HG02798 (cell line): ENCODE measurements around the gene NELFA.

Experiments used
- ATAC-seq: cut with Tn5 transposase; IDR thresholded peaks from one replicate; pipeline ENCODE4 v1.9.1; 2021; ENCODE audit warnings: mild to moderate bottlenecking; ENCODE audit not compliant: unreplicated experiment, poor library complexity

Gene NELFA

GRCh38 chr4:2008921-2009650, at the start of gene NELFA:
NELFA (minus strand) TSS chr4:2008974; CDS start chr4:2008959, 15 bp downstream.
- peak; percentile 88 for ATAC-seq

GRCh38 chr4:2057382-2058065, 48.8 kb upstream of the NELFA start:
- no peak for ATAC-seq

DNA sequence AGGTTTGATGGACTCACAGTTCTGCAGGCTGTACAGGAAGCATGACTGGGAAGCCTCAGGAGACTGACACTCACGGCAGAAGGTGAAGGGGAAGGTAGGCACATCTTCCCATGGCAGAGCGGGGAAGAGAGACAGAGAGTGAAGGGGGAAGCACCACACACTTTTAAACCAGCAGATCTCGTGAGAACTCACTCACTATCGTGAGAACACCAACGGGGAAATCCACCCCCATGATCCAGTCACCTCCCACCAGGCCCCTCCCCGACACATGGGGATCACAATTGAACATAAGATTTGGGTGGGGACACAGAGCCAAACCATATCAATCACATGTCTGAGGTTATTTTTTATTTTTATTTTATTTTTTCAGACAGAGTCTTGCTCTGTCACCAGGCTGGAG, 45.4 kb upstream of the NELFA start:
- ATAC-seq: no peak

GRCh38 chr4:2051086-2051485, 42.3 kb upstream of the NELFA start:
- no peak for ATAC-seq

GRCh38 chr4:2049811-2050210, 41.0 kb upstream of the NELFA start:
- no peak for ATAC-seq

DNA sequence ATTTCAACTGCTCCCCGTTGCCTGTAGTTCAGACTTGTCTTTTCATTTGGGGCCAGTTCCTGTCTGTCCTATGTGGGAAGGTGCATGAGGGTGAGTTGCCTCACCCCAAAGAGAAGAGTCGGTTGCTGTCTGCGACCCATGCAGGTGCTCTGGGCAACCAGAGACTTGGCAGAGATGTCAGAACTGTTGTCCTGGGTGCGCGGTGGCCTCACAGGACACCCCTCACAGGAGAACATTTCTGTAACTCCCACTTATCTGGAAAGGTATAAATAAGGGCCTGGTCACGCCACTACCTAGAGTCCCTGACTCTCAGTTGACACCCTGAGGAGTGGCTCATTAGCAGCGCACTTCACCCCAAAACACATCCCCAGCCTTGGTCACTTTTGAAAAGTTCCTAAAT, 40.6 kb upstream of the NELFA start:
- no peak for ATAC-seq

DNA sequence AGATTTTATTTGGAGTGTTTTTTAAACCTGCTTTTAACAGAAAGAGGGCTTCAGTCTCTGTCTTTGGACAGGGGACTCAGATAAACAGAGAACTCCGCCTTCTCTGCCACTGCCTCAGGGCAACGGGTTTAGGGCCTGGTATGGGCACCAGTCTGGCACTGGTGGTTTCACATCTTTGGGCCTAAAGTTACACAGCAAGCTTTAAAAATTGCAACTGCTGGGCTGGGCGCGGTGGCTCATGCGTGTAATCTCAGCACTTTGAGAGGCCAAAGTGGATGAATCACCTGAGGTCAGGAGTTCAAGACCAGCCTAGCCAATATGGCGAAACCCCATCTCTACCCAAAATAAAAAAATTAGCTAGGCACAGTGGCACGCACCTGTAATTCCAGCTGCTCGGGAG, 40.1 kb upstream of the NELFA start:
- no peak for ATAC-seq

DNA sequence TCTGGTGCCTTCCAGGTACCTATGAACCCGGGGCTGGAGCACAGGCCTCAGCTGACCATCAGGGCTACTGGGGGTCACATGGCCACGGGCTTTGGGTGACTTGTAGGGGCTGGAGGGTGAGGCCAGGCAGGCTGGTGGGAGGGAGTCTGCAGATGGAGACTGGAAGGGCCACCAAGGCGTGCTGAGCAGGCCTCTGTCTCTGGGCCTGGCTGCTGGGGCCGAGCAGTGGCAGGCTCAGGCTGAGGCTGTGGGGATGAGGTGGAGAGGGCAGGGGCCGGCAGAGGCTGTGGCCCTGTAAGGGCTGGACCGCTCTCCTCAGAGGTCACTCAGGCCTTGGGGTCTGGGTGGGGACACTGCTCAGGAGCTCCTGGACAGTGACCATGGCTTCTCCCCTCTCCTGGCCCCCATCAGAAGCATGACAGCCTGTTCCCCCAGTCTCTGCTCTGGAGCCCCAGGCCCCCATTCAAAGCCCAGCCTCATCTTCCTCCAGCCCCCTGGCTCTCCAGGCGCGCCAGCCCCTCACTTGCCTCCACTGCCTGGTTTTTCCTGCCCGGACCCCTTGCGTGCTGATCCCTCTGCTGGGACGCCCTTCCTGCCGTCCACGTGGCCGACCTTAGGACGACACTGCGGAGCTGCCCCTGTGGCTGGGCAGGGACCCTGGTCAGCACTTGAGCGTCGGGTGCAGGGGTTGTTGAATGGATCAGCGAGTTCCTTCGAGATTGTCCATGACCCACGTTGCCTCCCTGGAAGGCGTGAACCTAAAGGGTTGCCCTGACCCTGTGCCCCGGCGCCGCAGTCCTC, 39.2 kb upstream of the NELFA start:
- ATAC-seq: no peak

- no peak for ATAC-seq
Observed at GRCh38 chr4:2047031-2047660, 38.4 kb upstream of the NELFA start.

DNA sequence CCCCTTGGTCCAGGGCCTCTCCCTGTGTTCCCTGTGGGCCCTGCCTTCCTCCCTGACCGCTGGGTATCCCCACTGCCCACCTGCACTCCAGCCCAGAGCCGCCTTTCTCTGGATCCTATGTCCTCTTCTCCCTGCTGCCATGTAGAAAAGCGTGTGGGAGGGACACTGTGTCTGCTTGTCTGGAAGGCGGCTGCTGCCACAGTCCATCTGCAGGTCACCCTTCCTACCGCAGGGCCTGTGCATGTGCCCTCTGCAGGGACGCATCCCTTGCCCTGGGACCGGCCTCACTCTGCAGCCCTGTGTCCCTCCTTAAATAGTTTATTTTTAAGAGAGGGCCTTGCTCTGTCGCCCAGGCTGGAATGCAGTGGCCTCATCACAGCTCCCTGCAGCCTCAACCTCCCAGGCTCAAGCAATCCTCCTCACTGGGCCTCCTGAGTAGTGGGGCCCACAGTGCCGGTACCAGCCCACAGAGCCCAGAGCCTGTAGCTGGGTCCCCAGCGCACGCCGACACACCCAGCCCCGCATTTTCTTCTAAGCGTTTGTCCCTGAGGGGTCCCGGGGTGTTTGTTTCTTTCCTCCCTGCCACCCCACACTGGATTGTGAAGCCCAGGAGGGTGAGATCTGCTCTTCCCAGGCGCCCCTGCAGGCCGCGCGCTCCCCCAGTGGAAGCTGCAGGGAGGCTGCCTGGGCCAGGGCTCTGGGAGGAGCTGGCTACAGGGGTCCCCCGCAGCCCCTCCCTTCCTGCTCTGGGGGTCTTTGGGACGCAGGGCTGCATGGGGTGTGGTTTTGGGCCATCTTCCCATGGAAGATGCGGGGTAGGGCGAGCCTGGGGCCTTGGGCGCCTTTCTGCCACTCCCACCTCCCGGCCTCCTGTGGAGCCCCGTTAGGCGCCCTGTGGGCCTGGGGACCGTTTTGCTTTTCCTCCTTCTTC, 37.5 kb upstream of the NELFA start:
- ATAC-seq: no peak

DNA sequence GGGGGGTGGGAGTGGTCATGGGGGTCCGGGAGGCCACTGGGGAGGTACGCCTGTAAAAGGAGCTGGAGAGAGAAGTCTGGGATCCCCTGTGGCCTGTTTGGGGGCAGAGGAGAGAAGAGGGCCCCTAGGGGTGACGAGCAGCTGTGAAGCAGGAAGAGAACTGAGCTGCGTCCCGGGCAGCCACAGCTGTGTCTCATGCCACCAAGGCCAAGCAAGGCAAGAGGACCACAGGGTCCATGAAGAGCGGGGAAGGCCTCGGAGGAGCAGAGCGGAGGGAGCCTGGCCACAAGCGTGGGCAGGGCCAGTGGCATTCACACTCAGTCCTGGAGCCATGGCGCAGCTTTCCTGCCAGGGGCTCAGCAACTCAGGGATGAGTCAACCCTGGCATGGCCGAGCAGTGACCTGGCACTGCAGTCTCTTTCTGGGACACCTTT, 36.8 kb upstream of the NELFA start:
- ATAC-seq: no peak

- no peak for ATAC-seq
Observed at GRCh38 chr4:2044542-2045517, 36.1 kb upstream of the NELFA start.

GRCh38 chr4:2044119-2044485, 35.3 kb upstream of the NELFA start:
- ATAC-seq: no peak

DNA sequence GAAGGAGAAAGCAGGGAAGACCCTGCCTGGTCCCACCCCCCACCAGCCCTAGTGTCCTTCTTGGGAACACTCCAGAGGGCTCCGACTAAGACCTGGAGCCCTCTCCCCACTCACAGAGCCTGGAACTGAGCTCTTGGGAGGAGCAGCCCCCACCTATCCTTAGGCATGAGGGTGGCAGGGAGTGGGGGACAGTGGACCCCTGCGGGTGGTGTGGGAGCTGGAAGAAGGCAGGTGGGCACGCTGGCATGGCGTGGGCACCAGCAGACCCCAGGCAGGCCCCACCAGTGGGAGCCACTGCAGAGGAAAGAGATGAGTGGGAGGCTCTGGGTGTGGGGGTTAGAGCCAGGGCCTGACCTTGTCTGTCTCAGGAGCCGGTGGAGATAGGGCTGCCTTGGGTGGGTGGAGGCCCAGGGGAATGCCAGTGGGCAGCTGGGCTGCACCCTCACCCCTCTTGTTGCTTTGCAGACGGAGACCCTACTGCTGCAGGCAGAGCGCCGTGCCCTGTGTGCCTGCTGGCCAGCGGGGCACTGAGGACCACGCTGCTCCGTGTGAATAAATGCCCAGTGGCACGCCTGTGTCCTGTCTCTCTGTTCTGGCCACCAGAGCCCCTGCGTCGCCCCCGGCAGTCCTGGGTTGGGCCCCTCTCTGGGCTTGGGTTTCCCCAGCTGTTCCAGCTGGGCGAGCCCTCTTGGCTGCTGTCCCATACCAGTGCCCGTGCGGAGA, 34.8 kb upstream of the NELFA start:
- no peak for ATAC-seq

DNA sequence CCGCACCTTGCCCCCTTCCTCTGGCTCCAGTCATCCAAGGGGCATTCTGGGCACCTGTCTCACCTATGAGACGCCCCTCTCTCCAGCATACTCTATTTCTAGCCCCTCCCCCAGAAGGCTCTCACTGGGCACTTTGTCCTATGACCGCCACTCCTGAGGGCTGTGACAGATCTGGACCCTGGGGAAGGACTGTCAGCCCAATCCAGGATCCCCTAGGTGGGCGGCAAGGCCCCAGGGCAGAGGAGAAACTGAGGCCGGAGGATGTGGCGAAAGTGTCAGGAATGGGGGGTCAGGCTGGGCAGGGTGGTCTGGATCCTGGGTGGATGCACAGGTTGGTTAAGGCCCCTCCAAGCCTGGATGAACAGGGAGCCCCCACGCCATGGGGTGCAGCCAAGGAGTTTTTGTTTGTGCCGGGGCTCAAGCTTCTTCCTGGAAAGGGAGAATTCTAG, 34.2 kb upstream of the NELFA start:
- ATAC-seq: no peak

DNA sequence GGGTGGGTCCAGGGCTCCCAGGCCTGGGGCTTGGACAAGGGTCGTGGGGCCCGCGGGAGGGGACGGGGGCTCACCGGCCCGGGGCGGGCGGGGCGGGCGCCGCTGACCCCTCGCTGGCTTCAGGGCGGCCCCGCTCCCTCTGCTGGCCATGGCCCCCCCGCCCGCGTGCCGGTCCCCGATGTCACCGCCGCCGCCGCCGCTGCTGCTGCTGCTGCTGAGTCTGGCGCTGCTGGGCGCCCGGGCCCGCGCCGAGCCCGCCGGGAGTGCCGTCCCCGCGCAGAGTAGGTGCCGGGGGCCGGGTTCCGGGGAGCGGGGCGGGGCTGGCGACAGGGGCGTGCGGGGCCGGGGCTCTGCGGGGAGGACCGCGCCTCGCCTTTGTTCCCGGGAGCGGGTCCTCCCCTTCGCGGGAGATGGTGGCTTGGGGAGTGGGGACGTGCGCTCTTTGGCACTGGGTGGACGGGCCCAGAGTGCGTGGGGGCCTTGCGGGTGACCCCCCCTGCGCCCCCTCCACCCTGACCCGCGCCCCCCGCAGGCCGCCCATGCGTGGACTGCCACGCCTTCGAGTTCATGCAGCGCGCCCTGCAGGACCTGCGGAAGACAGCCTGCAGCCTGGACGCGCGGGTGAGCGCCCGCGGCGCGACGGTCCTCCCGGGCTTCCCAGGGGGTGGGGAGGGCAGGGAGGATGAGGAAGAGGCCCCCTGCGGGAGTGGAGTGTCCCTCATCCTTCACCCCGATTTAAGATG, 33.6 kb upstream of the NELFA start:
- ATAC-seq: peak; percentile 26
